Type B pancreatic cell (in vitro differentiated cells): ENCODE results near the gene TSPAN15. TPM values are rescaled to one million over a fixed set of nuclear protein-coding genes. Genes with fewer than 3 reads are reported as not detected.

Experiments used
- DNase-seq: peaks from one replicate; pipeline ENCODE4 v3.0.0; 2021; ENCODE audit warnings: mixed read lengths; ENCODE audit not compliant: unreplicated experiment; ENCODE audit errors: extremely low spot score
- H3K27ac Mint-ChIP-seq: 2 replicates; pipeline ENCODE4 v1.8.0; 2021; ENCODE audit warnings: mild to moderate bottlenecking, mixed read lengths
- H3K27me3 Mint-ChIP-seq: 2 replicates; pipeline ENCODE4 v1.8.0; 2021; ENCODE audit warnings: mixed read lengths
- H3K36me3 Mint-ChIP-seq: 2 replicates; pipeline ENCODE4 v1.8.0; 2021; ENCODE audit warnings: mixed read lengths
- H3K4me1 Mint-ChIP-seq: one replicate; pipeline ENCODE4 v1.8.0; 2021; ENCODE audit warnings: mixed read lengths; ENCODE audit not compliant: unreplicated experiment
- H3K4me3 Mint-ChIP-seq: 2 replicates; pipeline ENCODE4 v1.8.0; 2021; ENCODE audit warnings: mild to moderate bottlenecking, mixed read lengths
- H3K9me3 Mint-ChIP-seq: 2 replicates; pipeline ENCODE4 v1.8.0; 2021; ENCODE audit warnings: mixed read lengths
- CTCF ChIP-seq: fragments of 200-600 bp; sonication (generic); conservative IDR thresholded peaks from 2 replicates; pipeline ENCODE4 v1.5.0; 2021; ENCODE audit warnings: antibody characterized with exemption, mild to moderate bottlenecking
- total RNA-seq: library from RNA; stranded (reverse); gene quantifications from 2 replicates; pipeline ENCODE4 v1.2.1, GENCODE V29; 2021; ENCODE audit warnings: low replicate concordance

Gene TSPAN15
- total RNA-seq, 1 donor from 2014 or later = 19.7 TPM

- DNase-seq = no peak
- Mint-ChIP-seq H3K27me3 (peaks cover 4% of the 10 kb centered on the region), H3K9me3 (no peaks in the 10 kb centered on the region), H3K36me3 (no peaks in the 10 kb centered on the region), H3K4me1 (peaks cover 13% of the 10 kb centered on the region), H3K27ac (no peak overlapping the region), H3K4me3 (no peak overlapping the region)
- TF ChIP-seq CTCF = no peak
These were observed 22.2 kb downstream of the TSPAN15 start for GRCh38 chr10:69473304-69473990.

- Mint-ChIP-seq H3K27me3 (peaks cover 4% of the 10 kb centered on the region), H3K4me3 (no peak overlapping the region), H3K4me1 (peaks cover 14% of the 10 kb centered on the region), H3K27ac (no peak overlapping the region), H3K9me3 (no peaks in the 10 kb centered on the region), H3K36me3 (no peaks in the 10 kb centered on the region)
- TF ChIP-seq CTCF = no peak
- no peak for DNase-seq
These were observed 23.6 kb downstream of the TSPAN15 start for GRCh38 chr10:69474742-69475432.

- H3K27ac Mint-ChIP-seq = no peak overlapping the region
- H3K9me3 Mint-ChIP-seq = no peaks in the 10 kb centered on the region
- DNase-seq = no peak
- H3K4me3 Mint-ChIP-seq = no peak overlapping the region
- no peaks in the 10 kb centered on the region for H3K36me3 Mint-ChIP-seq
- TF ChIP-seq CTCF = no peak
- peaks cover 4% of the 10 kb centered on the region for H3K27me3 Mint-ChIP-seq
- H3K4me1 Mint-ChIP-seq = peaks cover 19% of the 10 kb centered on the region
These were observed 24.2 kb downstream of the TSPAN15 start for GRCh38 chr10:69475433-69475830.

- Mint-ChIP-seq H3K36me3 (no peaks in the 10 kb centered on the region), H3K27ac (no peak overlapping the region), H3K4me3 (no peak overlapping the region), H3K27me3 (no peaks in the 10 kb centered on the region), H3K4me1 (peaks cover 24% of the 10 kb centered on the region), H3K9me3 (no peaks in the 10 kb centered on the region)
- DNase-seq = no peak
- no peak for TF ChIP-seq CTCF
These were observed 26.8 kb downstream of the TSPAN15 start for GRCh38 chr10:69477968-69478597.

- no peaks in the 10 kb centered on the region for H3K27me3 Mint-ChIP-seq
- H3K36me3 Mint-ChIP-seq = no peaks in the 10 kb centered on the region
- H3K27ac Mint-ChIP-seq = no peak overlapping the region
- no peak overlapping the region for H3K4me3 Mint-ChIP-seq
- no peaks in the 10 kb centered on the region for H3K9me3 Mint-ChIP-seq
- peaks cover 21% of the 10 kb centered on the region for H3K4me1 Mint-ChIP-seq
- no peak for TF ChIP-seq CTCF
- DNase-seq = no peak
These were observed 28.2 kb downstream of the TSPAN15 start for GRCh38 chr10:69479240-69480067.
